Activated gamma-delta T cell (primary cell): ENCODE data around the gene TNK1.

Experiments used
- DNase-seq: peaks from one replicate; lab custom pipeline; 2025; lab: John Stamatoyannopoulos, UW

Gene TNK1

GRCh38 chr17:7410634-7411426, 29.9 kb downstream of the TNK1 start:
- DNase-seq: no peak

- no peak for DNase-seq
Measured at GRCh38 chr17:7411427-7411750, 30.5 kb downstream of the TNK1 start.

- DNase-seq: no peak
Measured at GRCh38 chr17:7413346-7413985, 32.6 kb downstream of the TNK1 start.

- no peak for DNase-seq
Measured at GRCh38 chr17:7414837-7415236, 33.9 kb downstream of the TNK1 start.

- no peak for DNase-seq
Measured at GRCh38 chr17:7415784-7416183, 34.9 kb downstream of the TNK1 start.

GRCh38 chr17:7416323-7416722, 35.4 kb downstream of the TNK1 start:
- no peak for DNase-seq

GRCh38 chr17:7417056-7417655, 36.3 kb downstream of the TNK1 start:
- no peak for DNase-seq

GRCh38 chr17:7418472-7419152, 37.7 kb downstream of the TNK1 start:
- no peak for DNase-seq

- DNase-seq: no peak
Measured at GRCh38 chr17:7419819-7420610, 39.1 kb downstream of the TNK1 start, which contains the start of gene SPEM1. SPEM1 (plus strand) TSS chr17:7420324; CDS start chr17:7420385, 61 bp downstream.

- DNase-seq: no peak
Measured at GRCh38 chr17:7421186-7421585, 40.3 kb downstream of the TNK1 start.

GRCh38 chr17:7423679-7424078, 42.8 kb downstream of the TNK1 start:
- no peak for DNase-seq

- DNase-seq: no peak
Measured at GRCh38 chr17:7425316-7425715, 44.4 kb downstream of the TNK1 start, which contains the start of gene SPEM2. SPEM2 (plus strand) TSS chr17:7425616; CDS start chr17:7425689, 73 bp downstream.

- DNase-seq: no peak
Measured at GRCh38 chr17:7425756-7426155, 44.9 kb downstream of the TNK1 start.

- no peak for DNase-seq
Measured at GRCh38 chr17:7426203-7426863, 45.4 kb downstream of the TNK1 start.

GRCh38 chr17:7426896-7427489, 46.1 kb downstream of the TNK1 start:
- DNase-seq: no peak

- no peak for DNase-seq
Measured at GRCh38 chr17:7427549-7427948, 46.7 kb downstream of the TNK1 start.

- DNase-seq: no peak
Measured at GRCh38 chr17:7428557-7428956, 47.7 kb downstream of the TNK1 start, which contains the start of gene SPEM3. SPEM3 (plus strand) TSS chr17:7428857; CDS start chr17:7428903, 46 bp downstream.

GRCh38 chr17:7429722-7430121, 48.8 kb downstream of the TNK1 start:
- no peak for DNase-seq

- no peak for DNase-seq
Measured at GRCh38 chr17:7431231-7431630, 50.3 kb downstream of the TNK1 start.

GRCh38 chr17:7432296-7432695, 51.4 kb downstream of the TNK1 start:
- DNase-seq: no peak
